SK-N-SH treated with all-trans-retinoic acid at 6 μM for 48 hours (cell line): ENCODE measurements around the gene TM4SF5.

Experiments
- ATAC-seq: fragments of 200-7000 bp; cut with Tn5 transposase; 3 replicates; pipeline ENCODE4 v1.9.1; 2020; ENCODE audit warnings: mild to moderate bottlenecking, moderate library complexity
- ARNTL ChIP-seq: fragments of 450-650 bp; formaldehyde crosslinking; IDR thresholded peaks from 2 replicates; pipeline ENCODE4 v1.5.0; 2020; ENCODE audit warnings: low read depth, mild to moderate bottlenecking, moderate library complexity, borderline replicate concordance
- BACH2 ChIP-seq: fragments of 250-450 bp; sonication (Bioruptor Pico); IDR thresholded peaks from 2 replicates; pipeline ENCODE4 v1.9.0; 2021; ENCODE audit warnings: mild to moderate bottlenecking, borderline replicate concordance
- CSDC2 ChIP-seq: fragments of 250-450 bp; sonication (Bioruptor Pico); IDR thresholded peaks from 2 replicates; pipeline ENCODE4 v1.5.0; 2020; ENCODE audit warnings: mild to moderate bottlenecking, moderate library complexity
- CSRNP3 ChIP-seq: fragments of 250-450 bp; sonication (Bioruptor Pico); IDR thresholded peaks from 2 replicates; pipeline ENCODE4 v1.5.1; 2021; ENCODE audit warnings: mild to moderate bottlenecking, moderate library complexity
- ESRRG ChIP-seq: fragments of 250-450 bp; sonication (Bioruptor Pico); IDR thresholded peaks from 2 replicates; pipeline ENCODE4 v1.6.1; 2021; ENCODE audit warnings: mild to moderate bottlenecking
- GLIS3 ChIP-seq: fragments of 250-450 bp; sonication (Bioruptor Pico); IDR thresholded peaks from 2 replicates; pipeline ENCODE4 v1.5.0; 2020; ENCODE audit warnings: mild to moderate bottlenecking, moderate library complexity
- ISL1 ChIP-seq: fragments of 250-450 bp; sonication (Bioruptor Pico); IDR thresholded peaks from 2 replicates; pipeline ENCODE4 v2.1.2; 2022; ENCODE audit warnings: mild to moderate bottlenecking, moderate library complexity
- OSR1 ChIP-seq: fragments of 250-450 bp; sonication (Bioruptor Pico); IDR thresholded peaks from 2 replicates; pipeline ENCODE4 v1.8.0; 2022; ENCODE audit warnings: moderate library complexity, mild to moderate bottlenecking, inconsistent platforms
- PATZ1 ChIP-seq: fragments of 250-450 bp; sonication (Bioruptor Pico); IDR thresholded peaks from 2 replicates; pipeline ENCODE4 v1.8.0; 2020; ENCODE audit warnings: mild to moderate bottlenecking, moderate library complexity, borderline replicate concordance
- PPARA ChIP-seq: fragments of 250-450 bp; sonication (Bioruptor Pico); IDR thresholded peaks from 2 replicates; pipeline ENCODE4 v1.5.0; 2020; ENCODE audit warnings: mild to moderate bottlenecking, borderline replicate concordance
- SNAI2 ChIP-seq: fragments of 250-450 bp; sonication (Bioruptor Pico); IDR thresholded peaks from 2 replicates; pipeline ENCODE4 v1.5.0; 2020; ENCODE audit warnings: mild to moderate bottlenecking, moderate library complexity
- TCF4 ChIP-seq: fragments of 250-450 bp; sonication (Bioruptor Pico); IDR thresholded peaks from 2 replicates; pipeline ENCODE4 v1.8.0; 2021; ENCODE audit warnings: mild to moderate bottlenecking, moderate library complexity, borderline replicate concordance
- TOX ChIP-seq: fragments of 250-450 bp; sonication (Bioruptor Pico); IDR thresholded peaks from 2 replicates; pipeline ENCODE4 v1.8.0; 2021; ENCODE audit warnings: mild to moderate bottlenecking, moderate library complexity, borderline replicate concordance
- ZFP30 ChIP-seq: fragments of 450-650 bp; formaldehyde crosslinking; IDR thresholded peaks from 2 replicates; pipeline ENCODE4 v1.5.0; 2022; ENCODE audit warnings: mild to moderate bottlenecking, moderate library complexity
- ZNF565 ChIP-seq: fragments of 450-650 bp; formaldehyde crosslinking; conservative IDR thresholded peaks from 2 replicates; pipeline ENCODE4 v1.5.0; 2020; ENCODE audit warnings: low read depth, mild to moderate bottlenecking, moderate library complexity
- ZNF70 ChIP-seq: fragments of 450-650 bp; formaldehyde crosslinking; IDR thresholded peaks from 2 replicates; pipeline ENCODE4 v1.5.0; 2020; ENCODE audit warnings: mild to moderate bottlenecking, moderate library complexity
- ZNF8 ChIP-seq: fragments of 450-650 bp; formaldehyde crosslinking; IDR thresholded peaks from 2 replicates; pipeline ENCODE4 v1.5.0; 2020; ENCODE audit warnings: mild to moderate bottlenecking, moderate library complexity
- TF ChIP-seq, protein P1 (sequence below): fragments of 250-450 bp; sonication (Bioruptor Pico); IDR thresholded peaks from 2 replicates; pipeline ENCODE4 v1.5.0; 2020; ENCODE audit warnings: mild to moderate bottlenecking, moderate library complexity
- TF ChIP-seq, protein P2 (sequence below): fragments of 250-450 bp; sonication (Bioruptor Pico); IDR thresholded peaks from 2 replicates; pipeline ENCODE4 v1.5.1; 2020; ENCODE audit warnings: low read depth, mild to moderate bottlenecking, moderate library complexity
- TF ChIP-seq, protein P3 (sequence below): fragments of 250-450 bp; sonication (Bioruptor Pico); IDR thresholded peaks from 2 replicates; pipeline ENCODE4 v1.8.0; 2021; ENCODE audit warnings: low read depth, mild to moderate bottlenecking, moderate library complexity, borderline replicate concordance

TM4SF5 gene

DNA sequence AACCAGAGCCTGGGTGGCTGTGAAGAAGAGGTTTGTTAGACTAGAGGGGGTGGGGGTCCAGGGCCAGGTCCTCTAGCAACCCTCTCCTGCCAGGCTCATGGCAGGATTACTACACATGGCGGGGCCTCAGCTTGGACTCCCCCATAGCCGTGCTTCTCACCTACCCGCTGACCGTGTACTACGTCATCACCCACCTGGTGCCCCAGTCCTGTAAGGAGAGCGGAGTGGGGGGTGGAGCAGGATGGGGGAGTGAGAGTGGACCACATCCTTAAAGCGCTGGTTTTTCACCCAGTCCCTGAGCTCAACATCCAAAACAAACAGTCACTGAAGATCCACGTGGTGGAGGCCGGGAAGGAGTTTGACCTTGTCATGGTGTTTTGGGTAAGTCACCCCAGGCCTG lies 27.8 kb upstream of the TM4SF5 start:
- no peak for TF ChIP-seq BACH2 (CRISPR knock-in tag)
- TF ChIP-seq PATZ1 (CRISPR knock-in tag) = no peak
- no peak for TF ChIP-seq CSDC2 (CRISPR knock-in tag)
- TF ChIP-seq ZNF8 (CRISPR knock-in tag) = no peak
- no peak for TF ChIP-seq TCF4 (CRISPR knock-in tag)
- TF ChIP-seq ZFP30 = no peak
- TF ChIP-seq ESRRG = no peak
- TF ChIP-seq CSRNP3 (CRISPR knock-in tag) = no peak
- no peak for ATAC-seq

DNA sequence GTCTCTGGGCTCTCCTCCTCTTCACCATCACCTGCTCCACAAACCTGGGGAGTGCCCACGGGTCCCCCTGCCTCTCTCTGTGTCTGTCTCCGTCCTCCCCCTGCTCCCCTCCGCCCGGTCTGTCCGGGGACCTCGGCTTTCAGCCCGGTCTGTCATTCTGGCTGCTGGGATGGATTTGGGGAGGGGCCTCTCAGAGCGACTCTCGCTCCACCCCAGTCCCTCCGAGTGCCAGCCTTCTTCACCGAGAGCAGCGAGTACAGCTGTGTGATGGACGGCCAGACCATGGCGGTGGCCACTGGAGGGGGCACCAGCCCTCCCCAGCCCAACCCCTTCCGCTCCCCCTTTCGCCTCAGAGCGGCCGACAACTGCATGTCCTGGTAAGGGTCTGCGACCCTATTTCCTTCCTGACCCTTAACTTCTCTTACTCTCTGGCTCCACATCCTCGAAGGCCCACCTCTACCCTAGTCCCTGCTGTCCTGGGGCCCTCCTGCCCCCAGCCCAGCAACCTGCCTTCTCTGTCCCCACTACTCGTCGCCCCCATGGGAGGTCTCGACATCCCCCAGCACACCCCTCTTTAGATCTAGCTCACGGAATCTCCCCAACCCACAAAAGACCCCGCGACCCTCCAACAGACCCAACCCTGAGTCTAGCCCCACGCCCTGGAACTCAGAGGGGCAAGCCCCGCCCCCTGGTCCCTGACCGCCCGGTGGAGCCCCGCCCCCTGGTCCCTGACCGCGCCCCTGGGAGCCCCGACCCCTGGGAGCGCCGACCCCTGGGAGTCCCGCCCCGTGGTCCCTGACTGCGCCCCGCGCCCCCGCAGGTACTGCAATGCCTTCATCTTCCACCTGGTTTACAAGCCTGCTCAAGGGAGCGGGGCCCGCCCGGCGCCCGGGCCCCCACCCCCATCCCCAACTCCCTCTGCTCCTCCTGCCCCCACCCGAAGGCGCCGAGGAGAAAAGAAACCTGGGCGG lies 26.4 kb upstream of the TM4SF5 start:
- no peak for ATAC-seq
- TF ChIP-seq ZNF8 (CRISPR knock-in tag) = no peak
- TF ChIP-seq GLIS3 (CRISPR knock-in tag) = no peak
- TF ChIP-seq CSRNP3 (CRISPR knock-in tag) = no peak
- TF ChIP-seq, protein P1, sequence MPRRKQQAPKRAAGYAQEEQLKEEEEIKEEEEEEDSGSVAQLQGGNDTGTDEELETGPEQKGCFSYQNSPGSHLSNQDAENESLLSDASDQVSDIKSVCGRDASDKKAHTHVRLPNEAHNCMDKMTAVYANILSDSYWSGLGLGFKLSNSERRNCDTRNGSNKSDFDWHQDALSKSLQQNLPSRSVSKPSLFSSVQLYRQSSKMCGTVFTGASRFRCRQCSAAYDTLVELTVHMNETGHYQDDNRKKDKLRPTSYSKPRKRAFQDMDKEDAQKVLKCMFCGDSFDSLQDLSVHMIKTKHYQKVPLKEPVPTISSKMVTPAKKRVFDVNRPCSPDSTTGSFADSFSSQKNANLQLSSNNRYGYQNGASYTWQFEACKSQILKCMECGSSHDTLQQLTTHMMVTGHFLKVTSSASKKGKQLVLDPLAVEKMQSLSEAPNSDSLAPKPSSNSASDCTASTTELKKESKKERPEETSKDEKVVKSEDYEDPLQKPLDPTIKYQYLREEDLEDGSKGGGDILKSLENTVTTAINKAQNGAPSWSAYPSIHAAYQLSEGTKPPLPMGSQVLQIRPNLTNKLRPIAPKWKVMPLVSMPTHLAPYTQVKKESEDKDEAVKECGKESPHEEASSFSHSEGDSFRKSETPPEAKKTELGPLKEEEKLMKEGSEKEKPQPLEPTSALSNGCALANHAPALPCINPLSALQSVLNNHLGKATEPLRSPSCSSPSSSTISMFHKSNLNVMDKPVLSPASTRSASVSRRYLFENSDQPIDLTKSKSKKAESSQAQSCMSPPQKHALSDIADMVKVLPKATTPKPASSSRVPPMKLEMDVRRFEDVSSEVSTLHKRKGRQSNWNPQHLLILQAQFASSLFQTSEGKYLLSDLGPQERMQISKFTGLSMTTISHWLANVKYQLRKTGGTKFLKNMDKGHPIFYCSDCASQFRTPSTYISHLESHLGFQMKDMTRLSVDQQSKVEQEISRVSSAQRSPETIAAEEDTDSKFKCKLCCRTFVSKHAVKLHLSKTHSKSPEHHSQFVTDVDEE (CRISPR knock-in tag) = no peak
- TF ChIP-seq TOX (CRISPR knock-in tag) = no peak
- no peak for TF ChIP-seq ZNF70 (CRISPR knock-in tag)
- TF ChIP-seq, protein P2, sequence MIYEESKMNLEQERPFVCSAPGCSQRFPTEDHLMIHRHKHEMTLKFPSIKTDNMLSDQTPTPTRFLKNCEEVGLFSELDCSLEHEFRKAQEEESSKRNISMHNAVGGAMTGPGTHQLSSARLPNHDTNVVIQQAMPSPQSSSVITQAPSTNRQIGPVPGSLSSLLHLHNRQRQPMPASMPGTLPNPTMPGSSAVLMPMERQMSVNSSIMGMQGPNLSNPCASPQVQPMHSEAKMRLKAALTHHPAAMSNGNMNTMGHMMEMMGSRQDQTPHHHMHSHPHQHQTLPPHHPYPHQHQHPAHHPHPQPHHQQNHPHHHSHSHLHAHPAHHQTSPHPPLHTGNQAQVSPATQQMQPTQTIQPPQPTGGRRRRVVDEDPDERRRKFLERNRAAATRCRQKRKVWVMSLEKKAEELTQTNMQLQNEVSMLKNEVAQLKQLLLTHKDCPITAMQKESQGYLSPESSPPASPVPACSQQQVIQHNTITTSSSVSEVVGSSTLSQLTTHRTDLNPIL (CRISPR knock-in tag) = no peak
- no peak for TF ChIP-seq ARNTL (CRISPR knock-in tag)
- TF ChIP-seq ZFP30 = no peak
- no peak for TF ChIP-seq OSR1 (CRISPR knock-in tag)
- TF ChIP-seq BACH2 (CRISPR knock-in tag) = no peak
- TF ChIP-seq PATZ1 (CRISPR knock-in tag) = no peak
- TF ChIP-seq SNAI2 (CRISPR knock-in tag) = no peak

DNA sequence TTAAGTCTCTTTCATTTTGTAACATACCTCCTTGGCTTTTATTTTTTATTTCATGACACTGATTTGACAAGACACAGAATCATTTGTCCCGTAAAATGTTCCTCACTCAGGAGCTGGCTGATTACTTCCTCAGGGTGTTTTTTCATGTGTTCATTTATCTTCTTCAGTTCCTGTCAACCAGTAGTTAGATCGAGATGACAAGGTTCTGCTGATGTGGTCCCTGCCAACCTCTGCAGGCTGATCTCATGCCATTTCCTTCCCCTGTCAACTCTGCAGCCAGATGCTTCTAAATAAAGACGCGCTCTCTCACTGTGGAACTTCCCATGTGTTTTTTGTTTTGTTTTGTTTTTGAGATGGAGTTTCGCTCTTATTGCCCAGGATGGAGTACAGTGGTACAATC lies 23.8 kb upstream of the TM4SF5 start:
- ATAC-seq = peak; percentile 59
- TF ChIP-seq, protein P2 (CRISPR knock-in tag) = no peak
- TF ChIP-seq PPARA (CRISPR knock-in tag) (no peak), CSRNP3 (CRISPR knock-in tag) (no peak), ZNF565 (CRISPR knock-in tag) (no peak), ISL1 (CRISPR knock-in tag) (no peak), ESRRG (no peak), ZFP30 (no peak), ARNTL (CRISPR knock-in tag) (no peak)
- TF ChIP-seq, protein P3, sequence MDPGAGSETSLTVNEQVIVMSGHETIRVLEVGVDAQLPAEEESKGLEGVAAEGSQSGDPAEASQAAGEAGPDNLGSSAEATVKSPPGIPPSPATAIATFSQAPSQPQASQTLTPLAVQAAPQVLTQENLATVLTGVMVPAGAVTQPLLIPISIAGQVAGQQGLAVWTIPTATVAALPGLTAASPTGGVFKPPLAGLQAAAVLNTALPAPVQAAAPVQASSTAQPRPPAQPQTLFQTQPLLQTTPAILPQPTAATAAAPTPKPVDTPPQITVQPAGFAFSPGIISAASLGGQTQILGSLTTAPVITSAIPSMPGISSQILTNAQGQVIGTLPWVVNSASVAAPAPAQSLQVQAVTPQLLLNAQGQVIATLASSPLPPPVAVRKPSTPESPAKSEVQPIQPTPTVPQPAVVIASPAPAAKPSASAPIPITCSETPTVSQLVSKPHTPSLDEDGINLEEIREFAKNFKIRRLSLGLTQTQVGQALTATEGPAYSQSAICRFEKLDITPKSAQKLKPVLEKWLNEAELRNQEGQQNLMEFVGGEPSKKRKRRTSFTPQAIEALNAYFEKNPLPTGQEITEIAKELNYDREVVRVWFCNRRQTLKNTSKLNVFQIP (CRISPR knock-in tag) = no peak
